HG03571 (cell line): Measurements from ENCODE around the gene DSCAML1.

ENCODE experiments used
- ATAC-seq: cut with Tn5 transposase; IDR thresholded peaks from one replicate; pipeline ENCODE4 v1.9.1; 2021; ENCODE audit not compliant: unreplicated experiment

Gene DSCAML1

GRCh38 chr11:117392979-117393378, 404.0 kb downstream of the DSCAML1 start:
- ATAC-seq, result no peak

DNA sequence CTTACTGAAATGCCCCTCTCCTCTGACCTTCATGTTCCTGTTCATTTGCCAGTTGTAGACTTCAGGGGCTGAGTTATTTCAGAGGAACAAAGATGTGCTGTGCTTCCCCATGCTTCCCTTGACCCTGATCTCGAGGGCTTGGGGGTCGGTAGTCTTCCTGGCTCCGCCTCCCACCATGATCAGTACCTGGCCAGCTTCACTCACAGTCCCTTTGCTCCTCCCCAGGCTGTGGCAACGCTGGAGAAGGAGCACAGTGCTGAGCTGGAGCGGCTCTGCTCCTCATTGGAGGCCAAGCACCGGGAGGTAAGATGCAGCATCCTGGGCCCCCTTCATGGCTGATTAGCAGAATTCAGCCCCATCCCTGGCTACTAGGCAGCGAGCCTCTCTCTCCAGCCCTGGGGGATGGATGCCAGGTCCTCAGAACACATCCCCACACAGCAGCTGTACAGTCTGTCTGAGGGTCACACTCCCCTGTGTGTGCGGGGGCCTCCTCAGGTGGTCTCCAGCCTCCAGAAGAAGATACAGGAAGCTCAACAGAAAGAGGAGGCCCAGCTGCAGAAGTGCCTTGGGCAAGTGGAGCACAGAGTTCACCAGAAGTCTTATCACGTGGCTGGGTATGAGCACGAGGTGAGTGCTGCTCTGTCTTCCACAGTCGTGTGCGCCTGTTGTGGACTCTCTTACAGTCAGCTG, 404.9 kb downstream of the DSCAML1 start:
- no peak for ATAC-seq

- ATAC-seq, result no peak
Observed at GRCh38 chr11:117391181-117391580, 405.8 kb downstream of the DSCAML1 start.

DNA sequence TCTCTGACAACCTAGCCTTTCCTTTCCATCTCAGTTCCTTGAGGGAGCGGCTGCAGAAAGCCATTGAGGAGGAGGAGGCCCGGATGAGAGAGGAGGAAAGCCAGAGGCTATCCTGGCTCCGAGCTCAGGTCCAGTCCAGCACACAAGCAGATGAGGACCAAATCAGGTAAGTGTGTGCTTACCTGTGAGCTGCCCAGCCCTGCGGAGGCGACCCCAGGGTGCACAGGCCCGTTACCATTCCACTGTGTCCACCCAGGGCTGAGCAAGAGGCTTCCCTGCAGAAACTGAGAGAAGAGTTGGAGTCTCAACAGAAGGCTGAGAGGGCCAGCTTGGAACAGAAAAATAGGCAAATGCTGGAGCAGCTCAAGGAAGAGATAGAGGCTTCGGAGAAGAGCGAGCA, 406.3 kb downstream of the DSCAML1 start:
- ATAC-seq, result no peak

- no peak for ATAC-seq
Observed at GRCh38 chr11:117387992-117388755, 408.8 kb downstream of the DSCAML1 start.

DNA sequence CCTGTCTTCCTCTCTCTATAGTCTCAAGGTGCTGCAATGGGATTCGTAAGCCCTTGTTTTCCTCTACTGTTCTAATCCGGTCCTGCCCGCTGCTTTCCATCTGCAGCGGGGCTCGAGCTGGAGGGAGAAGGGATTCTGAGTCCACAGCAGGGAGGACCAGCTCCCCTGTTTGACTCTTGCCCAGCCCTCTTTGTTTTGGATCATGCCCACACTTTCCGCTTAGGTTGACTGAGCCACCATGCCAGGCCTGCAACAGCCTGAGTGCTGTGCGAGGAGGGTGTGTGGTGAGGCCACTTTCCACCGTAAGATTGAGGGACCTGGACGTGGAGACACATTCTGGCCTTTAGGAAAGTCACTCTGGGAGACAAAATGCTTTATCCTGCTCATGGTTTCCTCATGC, 411.1 kb downstream of the DSCAML1 start:
- ATAC-seq, result no peak

DNA sequence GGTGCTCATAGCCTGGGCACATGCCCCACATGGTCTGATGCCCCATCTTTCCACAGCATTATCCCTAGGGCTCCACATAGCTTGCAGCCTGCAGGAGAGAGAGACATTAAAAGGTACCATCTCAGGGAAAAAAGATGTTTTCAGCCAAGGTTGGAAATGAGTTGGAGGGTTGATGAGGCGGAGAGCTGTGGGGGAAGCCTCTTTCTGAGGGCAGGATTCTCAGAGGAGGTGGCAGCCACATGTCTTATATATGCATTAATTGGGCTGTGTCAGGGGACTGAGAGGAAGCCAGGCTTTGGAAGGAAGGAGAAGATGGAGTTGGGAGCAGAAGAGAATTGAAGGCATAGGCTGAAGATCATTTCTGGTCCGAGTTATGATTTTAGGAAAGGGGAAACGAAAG, 411.5 kb downstream of the DSCAML1 start:
- ATAC-seq, result no peak

GRCh38 chr11:117384045-117384444, 413.0 kb downstream of the DSCAML1 start:
- no peak for ATAC-seq

GRCh38 chr11:117382746-117383145, 414.3 kb downstream of the DSCAML1 start:
- ATAC-seq, result no peak

DNA sequence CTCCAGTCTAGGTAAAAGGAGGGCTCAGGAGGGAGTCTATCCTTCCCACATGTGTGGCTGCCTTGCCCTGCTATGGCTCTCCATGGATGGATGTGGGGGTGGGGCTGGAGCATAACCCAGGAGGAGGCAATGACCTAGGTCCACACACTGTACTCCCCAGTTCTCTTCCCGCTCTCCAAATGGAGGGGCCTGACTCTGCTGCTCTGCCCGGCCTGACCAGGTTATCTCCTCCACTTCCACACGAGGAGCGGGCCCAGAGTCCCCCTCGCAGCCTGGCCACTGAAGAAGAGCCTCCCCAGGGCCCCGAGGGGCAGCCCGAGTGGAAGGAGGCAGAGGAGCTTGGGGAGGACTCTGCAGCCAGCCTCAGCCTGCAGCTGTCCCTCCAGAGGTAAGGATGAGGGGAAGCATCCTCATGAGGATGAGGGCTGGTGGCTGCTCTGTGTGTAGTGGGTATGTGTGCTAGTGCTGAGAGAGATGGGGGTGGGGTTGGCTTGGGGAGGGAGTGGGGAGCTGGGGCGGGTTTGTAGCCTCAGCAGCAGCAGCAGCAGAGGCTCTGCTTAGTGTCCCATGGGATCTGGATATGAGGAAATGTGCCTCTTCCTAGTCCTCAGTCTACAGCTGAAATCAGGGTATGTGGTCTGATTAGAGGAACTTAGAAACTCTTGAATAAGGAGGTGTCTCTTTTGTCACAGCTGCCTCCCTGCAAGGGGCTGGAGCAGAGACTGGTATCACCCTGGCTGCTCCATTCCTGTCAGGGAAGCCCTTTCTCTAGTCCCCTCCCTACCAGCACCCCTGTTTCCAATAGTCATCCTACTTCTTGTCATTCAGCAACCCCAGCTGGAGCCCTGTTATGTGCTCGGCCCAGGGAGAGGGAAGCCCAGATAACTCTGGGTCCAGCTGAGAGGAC, 415.3 kb downstream of the DSCAML1 start:
- ATAC-seq, result no peak

DNA sequence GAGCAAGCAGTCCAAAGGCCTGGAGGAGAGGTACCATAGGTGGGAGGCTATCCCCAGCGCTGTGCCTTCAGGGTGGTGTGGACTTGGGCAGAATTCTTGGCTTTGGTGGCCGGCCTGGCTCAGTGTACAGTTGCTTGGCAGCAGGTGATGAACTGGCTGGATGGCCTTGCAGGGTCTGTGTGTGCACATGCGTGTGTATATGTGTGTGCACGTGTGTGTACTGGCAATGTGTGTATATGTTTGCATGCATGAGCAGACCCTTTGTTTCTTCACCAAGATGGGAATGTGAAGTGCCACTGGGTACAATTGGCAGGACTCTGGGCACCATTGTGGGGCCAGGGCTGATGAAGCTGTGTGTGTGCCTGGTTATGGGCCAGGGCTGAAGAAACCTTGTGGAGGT, 416.3 kb downstream of the DSCAML1 start:
- no peak for ATAC-seq

DNA sequence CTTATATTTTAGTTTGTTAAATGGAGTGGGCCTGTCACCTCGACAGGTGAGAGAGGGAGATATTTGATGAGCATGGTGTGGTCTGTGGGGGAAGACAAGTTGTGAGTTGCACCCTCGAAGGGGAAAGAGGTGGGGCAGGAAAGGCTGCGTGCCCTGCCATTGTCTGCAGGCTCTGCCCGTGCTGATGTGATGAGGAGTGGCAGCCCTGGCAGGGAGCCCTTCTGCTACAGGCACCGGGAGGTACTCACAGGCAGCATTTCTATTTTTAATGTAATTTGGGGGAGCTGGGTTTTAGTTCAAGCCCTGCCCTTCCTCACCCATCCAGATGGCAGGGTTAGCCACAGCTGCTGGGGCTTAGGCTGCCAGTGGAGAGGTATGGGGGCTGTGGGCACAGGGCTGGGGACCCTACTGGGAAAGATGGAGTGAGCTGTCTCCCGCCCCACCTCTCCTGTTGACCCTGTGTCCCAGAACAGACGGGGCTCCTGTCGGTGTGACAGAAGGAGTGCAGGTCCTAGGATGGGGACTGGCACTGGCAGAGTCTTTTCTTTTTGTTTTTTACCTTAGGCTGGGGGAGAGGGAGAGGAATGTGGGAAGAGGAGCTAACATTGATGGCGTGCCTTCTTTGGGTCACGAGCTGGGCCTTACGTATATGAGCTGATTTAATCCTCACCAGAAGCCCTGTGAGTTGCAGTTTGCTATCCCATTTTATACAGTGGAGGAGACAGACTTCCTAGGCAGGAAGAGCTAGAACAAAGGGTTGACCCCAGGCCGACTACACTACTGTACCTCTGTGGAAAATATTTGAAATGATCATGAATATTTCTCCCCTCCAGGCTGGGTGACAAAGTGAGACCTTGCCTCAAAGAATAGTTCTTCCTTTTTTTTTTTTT, 417.8 kb downstream of the DSCAML1 start:
- ATAC-seq, result no peak
